Dendritic cell treated with granulocyte-macrophage colony-stimulating factor and Interleukin-4, amounts not matched to agents 40 ng/mL and 50 ng/mL, for 4 days (primary cell): Measurements from ENCODE around the gene TREML2.
"Not testable (repeated sequence)": the region's sequence is repeated elsewhere in the genome, so short reads cannot be mapped to it uniquely, and the experiment has no call there.

ENCODE experiments used
- H3K27ac Mint-ChIP-seq: one replicate; pipeline ENCODE4 v1.8.0; 2022; ENCODE audit warnings: mild to moderate bottlenecking, mixed read lengths
- H3K27me3 Mint-ChIP-seq: one replicate; pipeline ENCODE4 v1.8.0; 2022; ENCODE audit warnings: mild to moderate bottlenecking, mixed read lengths
- H3K36me3 Mint-ChIP-seq: one replicate; pipeline ENCODE4 v1.8.0; 2022; ENCODE audit warnings: low read depth, mixed read lengths
- H3K4me1 Mint-ChIP-seq: one replicate; pipeline ENCODE4 v1.8.0; 2022; ENCODE audit warnings: low read depth, mixed read lengths
- H3K4me3 Mint-ChIP-seq: one replicate; pipeline ENCODE4 v1.8.0; 2022; ENCODE audit warnings: mild to moderate bottlenecking, moderate library complexity, mixed read lengths
- H3K9me3 Mint-ChIP-seq: one replicate; pipeline ENCODE4 v1.8.0; 2022; ENCODE audit warnings: mixed read lengths
- intact Hi-C: fragments of 100-400 bp; cut with micrococcal nuclease; formaldehyde crosslinking; loops from one replicate; pipeline ENCODE4 v1.15.0; 2022

Gene TREML2, protein sequence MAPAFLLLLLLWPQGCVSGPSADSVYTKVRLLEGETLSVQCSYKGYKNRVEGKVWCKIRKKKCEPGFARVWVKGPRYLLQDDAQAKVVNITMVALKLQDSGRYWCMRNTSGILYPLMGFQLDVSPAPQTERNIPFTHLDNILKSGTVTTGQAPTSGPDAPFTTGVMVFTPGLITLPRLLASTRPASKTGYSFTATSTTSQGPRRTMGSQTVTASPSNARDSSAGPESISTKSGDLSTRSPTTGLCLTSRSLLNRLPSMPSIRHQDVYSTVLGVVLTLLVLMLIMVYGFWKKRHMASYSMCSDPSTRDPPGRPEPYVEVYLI

DNA sequence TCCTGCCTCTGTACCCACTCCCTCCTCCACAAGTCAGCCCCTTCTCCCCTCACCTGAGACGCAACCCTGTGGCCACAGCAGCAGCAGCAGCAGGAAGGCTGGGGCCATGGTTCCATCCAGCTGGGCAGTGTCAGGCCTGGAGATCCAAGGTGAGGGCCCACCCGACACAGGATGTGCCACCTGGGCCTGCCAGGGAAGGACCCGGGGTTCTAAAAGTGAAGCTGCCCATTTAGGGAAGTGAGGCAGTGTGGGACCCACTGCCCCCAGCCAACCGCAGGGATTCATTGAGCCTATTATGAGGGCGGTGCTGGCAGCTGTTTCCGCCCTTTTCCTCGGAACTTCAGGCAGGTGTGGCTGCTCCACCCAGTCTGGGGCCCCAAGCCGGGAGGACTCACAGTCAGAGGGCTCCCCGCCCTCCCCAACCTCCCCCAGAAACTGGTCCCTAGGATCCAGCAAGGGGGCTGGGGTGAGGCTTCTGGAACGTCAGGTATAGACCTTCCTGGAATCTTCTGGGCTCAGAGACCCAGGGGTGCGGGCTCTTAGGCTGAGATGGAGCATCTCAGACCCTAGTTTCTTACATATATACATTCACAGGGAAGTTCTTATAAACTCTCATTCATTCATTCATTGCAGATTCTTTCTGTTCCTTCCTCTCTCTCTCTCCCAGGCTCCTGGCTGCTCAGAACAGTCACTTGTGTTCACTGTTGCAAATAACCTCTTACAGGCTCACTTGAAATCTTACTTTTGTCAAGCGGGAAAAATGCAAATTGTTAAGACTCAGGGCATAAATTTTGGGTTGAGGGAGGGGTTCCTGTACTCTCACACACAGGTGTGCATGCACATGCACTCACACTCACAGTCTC lies at the start of gene TREML2:
TSS of gene TREML2 (minus strand) at position 249 of the 863 bp plus-strand sequence. CDS start at position 108, 141 bp downstream.
- Mint-ChIP-seq H3K9me3 (no peaks in the 10 kb centered on the region), H3K27me3 (peaks cover 2% of the 10 kb centered on the region), H3K4me3 (peak within 1 kb of the TSS; percentile 49), H3K4me1 (peaks cover 64% of the 10 kb centered on the region), H3K36me3 (peaks cover 16% of the 10 kb centered on the region), H3K27ac (peak within 1 kb of the TSS; percentile 69)
- intact Hi-C loops = no loop called here

DNA sequence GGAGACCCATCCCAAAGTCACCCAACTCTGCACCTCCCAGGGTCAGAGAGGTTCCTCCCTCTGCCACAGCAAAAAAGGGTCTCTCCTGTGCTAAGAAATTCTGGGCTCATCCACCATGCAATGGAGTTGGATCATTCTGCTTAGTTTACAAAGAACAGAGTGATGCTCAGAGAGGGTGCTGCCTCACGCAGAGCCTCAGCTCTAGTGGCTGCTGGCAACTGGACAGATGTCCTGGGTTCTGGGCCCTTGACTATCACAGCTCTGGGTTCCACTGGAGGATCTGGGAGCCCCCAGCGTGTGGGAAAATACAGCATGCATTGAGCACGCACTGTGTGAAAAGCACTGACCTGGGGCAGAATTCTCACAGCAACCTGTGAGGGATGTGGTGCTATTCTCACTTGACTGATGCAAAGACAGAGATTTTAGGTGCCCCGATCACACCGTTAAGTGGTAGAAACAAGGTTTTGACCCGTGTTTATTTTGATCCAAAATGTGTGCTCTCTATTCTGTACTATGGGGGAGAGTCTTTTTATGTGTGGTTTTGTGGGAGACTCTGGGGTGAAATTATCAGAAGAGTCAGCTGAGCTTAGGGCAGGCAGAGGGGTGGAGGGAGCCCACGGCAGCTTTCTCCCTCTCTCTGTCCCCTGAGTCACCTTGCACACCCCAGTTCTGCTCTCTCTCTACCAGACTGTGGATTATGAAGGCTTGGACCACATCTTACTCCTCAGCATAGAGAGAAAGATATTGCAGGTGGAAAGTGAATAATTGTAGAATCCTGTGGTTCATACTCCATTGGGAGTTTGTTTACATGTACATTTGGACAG lies 47.1 kb upstream of the TREML2 start:
- no peak overlapping the region for H3K27ac Mint-ChIP-seq
- H3K4me3 Mint-ChIP-seq = no peak overlapping the region
- no peaks in the 10 kb centered on the region for H3K27me3 Mint-ChIP-seq
- H3K36me3 Mint-ChIP-seq = no peaks in the 10 kb centered on the region
- peaks cover 14% of the 10 kb centered on the region for H3K4me1 Mint-ChIP-seq
- intact Hi-C loops = no loop called here
- no peaks in the 10 kb centered on the region for H3K9me3 Mint-ChIP-seq

- H3K9me3 Mint-ChIP-seq = no peaks in the 10 kb centered on the region
- no peak overlapping the region for H3K4me3 Mint-ChIP-seq
- H3K27ac Mint-ChIP-seq = no peak overlapping the region
- intact Hi-C loops = no loop called here
- H3K4me1 Mint-ChIP-seq = peaks cover 6% of the 10 kb centered on the region
- peaks cover 3% of the 10 kb centered on the region for H3K27me3 Mint-ChIP-seq
- H3K36me3 Mint-ChIP-seq = no peaks in the 10 kb centered on the region
Observed at GRCh38 chr6:41247288-41247865, 46.4 kb upstream of the TREML2 start.

DNA sequence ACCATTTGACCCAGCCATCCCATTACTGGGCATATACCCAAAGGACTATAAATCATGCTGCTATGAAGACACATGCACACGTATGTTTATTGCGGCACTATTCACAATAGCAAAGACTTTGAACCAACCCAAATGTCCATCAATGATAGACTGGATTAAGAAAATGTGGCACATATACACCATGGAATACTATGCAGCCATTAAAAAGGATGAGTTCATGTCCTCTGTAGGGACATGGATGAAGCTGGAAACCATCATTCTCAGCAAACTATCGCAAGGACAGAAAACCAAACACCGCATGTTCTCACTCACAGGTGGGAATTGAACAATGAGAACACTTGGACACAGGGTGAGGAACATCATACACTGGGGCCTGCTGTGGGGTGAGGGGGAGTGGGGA lies 45.6 kb upstream of the TREML2 start:
- intact Hi-C loops, H3K27me3 Mint-ChIP-seq, H3K9me3 Mint-ChIP-seq, H3K4me1 Mint-ChIP-seq, H3K27ac Mint-ChIP-seq, H3K4me3 Mint-ChIP-seq, H3K36me3 Mint-ChIP-seq: not testable (repeated sequence)

DNA sequence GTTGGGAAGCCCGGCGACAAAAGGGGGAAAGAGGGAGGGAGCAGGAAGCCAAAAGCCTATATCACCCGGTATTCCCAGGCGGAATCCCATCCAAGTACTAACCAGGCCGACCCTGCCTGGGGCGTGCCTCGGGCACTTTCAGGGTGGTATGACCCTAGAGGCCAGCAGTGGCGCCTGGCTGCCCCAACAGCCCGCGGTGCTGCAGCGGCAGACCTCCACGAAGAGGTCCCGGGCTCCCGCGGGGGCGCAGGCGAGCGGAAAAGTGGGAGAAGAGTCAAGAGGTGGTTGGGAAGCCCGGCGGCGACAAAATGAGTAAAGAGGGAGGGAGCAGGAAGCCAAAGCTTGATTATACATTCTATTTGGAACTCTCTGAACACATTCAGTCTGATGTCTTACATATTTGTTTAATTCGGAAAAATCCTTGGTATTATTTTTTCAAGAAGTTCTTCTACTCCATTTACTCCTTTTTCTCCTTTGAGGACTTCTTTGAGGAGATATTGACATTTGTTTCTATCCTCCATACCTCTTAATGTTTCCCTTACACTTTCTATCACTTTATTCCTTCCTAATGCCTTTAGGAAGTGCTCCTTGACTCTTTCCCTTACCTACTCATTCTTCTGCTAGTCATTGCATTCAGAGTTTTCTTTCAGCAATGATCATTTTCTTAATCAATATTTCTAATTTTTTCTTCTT lies 38.7 kb upstream of the TREML2 start:
- no peaks in the 10 kb centered on the region for H3K9me3 Mint-ChIP-seq
- H3K27me3 Mint-ChIP-seq = peaks cover 33% of the 10 kb centered on the region
- H3K27ac Mint-ChIP-seq = no peak overlapping the region
- no peaks in the 10 kb centered on the region for H3K36me3 Mint-ChIP-seq
- intact Hi-C loops = no loop called here
- no peak overlapping the region for H3K4me3 Mint-ChIP-seq
- peaks cover 8% of the 10 kb centered on the region for H3K4me1 Mint-ChIP-seq

GRCh38 chr6:41237128-41237527 lies 36.2 kb upstream of the TREML2 start:
- H3K4me3 Mint-ChIP-seq = no peak overlapping the region
- H3K4me1 Mint-ChIP-seq = peaks cover 8% of the 10 kb centered on the region
- peaks cover 30% of the 10 kb centered on the region for H3K27me3 Mint-ChIP-seq
- H3K36me3 Mint-ChIP-seq = no peaks in the 10 kb centered on the region
- no peak overlapping the region for H3K27ac Mint-ChIP-seq
- intact Hi-C loops = no loop called here
- no peaks in the 10 kb centered on the region for H3K9me3 Mint-ChIP-seq

- no peaks in the 10 kb centered on the region for H3K36me3 Mint-ChIP-seq
- intact Hi-C loops = no loop called here
- H3K27ac Mint-ChIP-seq = no peak overlapping the region
- no peak overlapping the region for H3K4me3 Mint-ChIP-seq
- H3K9me3 Mint-ChIP-seq = no peaks in the 10 kb centered on the region
- H3K4me1 Mint-ChIP-seq = peaks cover 8% of the 10 kb centered on the region
- H3K27me3 Mint-ChIP-seq = peaks cover 30% of the 10 kb centered on the region
Observed at GRCh38 chr6:41236276-41236675, 35.3 kb upstream of the TREML2 start.

- Mint-ChIP-seq H3K4me3 (no peak overlapping the region), H3K9me3 (no peaks in the 10 kb centered on the region), H3K27me3 (peaks cover 9% of the 10 kb centered on the region), H3K4me1 (peaks cover 17% of the 10 kb centered on the region), H3K27ac (no peak overlapping the region), H3K36me3 (no peaks in the 10 kb centered on the region)
- intact Hi-C loops = no loop called here
Observed at GRCh38 chr6:41232667-41233066, 31.7 kb upstream of the TREML2 start.

- H3K4me1 Mint-ChIP-seq = peaks cover 20% of the 10 kb centered on the region
- H3K27me3 Mint-ChIP-seq = peaks cover 2% of the 10 kb centered on the region
- H3K4me3 Mint-ChIP-seq = no peak overlapping the region
- no peak overlapping the region for H3K27ac Mint-ChIP-seq
- intact Hi-C loops = no loop called here
- H3K36me3 Mint-ChIP-seq = no peaks in the 10 kb centered on the region
- H3K9me3 Mint-ChIP-seq = no peaks in the 10 kb centered on the region
Observed at GRCh38 chr6:41231246-41231645, 30.3 kb upstream of the TREML2 start.

GRCh38 chr6:41229721-41230120 lies 28.8 kb upstream of the TREML2 start:
- intact Hi-C loops = loop anchor here (10.0 kb wide), 1 partner anchor 85 kb away; no protein-coding TSS in a partner anchor
- Mint-ChIP-seq H3K4me1 (peaks cover 26% of the 10 kb centered on the region), H3K36me3 (no peaks in the 10 kb centered on the region), H3K9me3 (no peaks in the 10 kb centered on the region), H3K4me3 (no peak overlapping the region), H3K27ac (no peak overlapping the region), H3K27me3 (peaks cover 2% of the 10 kb centered on the region)

DNA sequence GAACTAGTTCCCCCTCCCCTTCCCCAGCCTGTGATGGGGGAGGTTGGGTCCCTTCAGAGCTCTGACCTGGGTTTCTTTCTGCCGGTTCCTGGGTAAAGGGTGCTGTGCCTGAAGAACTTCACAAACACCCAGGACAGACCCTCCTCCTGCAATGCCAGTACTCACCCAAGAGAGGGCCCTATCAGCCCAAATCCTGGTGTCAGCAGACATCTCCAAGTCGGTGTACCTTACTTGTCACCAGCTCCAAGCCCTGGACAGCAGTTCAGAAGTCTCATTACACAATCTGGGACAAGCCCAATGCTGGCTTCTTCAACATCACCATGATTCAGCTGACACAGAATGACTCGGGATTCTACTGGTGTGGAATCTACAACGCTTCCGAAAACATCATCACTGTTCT lies 27.7 kb upstream of the TREML2 start:
- H3K4me1 Mint-ChIP-seq = peaks cover 29% of the 10 kb centered on the region
- intact Hi-C loops = loop anchor here (10.0 kb wide), 1 partner anchor 86 kb away; no protein-coding TSS in a partner anchor
- H3K9me3 Mint-ChIP-seq = no peaks in the 10 kb centered on the region
- H3K27ac Mint-ChIP-seq = no peak overlapping the region
- no peak overlapping the region for H3K4me3 Mint-ChIP-seq
- H3K36me3 Mint-ChIP-seq = no peaks in the 10 kb centered on the region
- H3K27me3 Mint-ChIP-seq = peaks cover 5% of the 10 kb centered on the region

DNA sequence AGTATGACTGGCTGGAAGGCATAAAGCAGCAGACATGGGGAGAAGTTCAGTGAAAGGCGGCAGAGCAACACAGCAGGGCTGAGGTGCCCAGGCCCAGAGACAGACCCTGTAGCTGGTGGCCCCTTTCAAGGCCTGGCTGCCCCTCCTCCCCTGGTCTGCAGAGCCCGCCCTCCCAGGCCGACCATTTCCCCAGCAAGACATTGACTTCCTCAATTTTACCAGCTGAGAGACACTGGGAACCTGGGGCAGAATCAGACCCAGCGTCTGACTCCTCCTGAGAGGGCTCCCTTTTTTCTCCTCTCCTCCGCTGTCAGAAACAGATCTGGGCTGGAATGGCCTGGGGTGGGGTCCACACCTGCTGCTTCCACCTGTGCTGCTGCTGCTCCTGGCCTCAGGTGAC lies 27.1 kb upstream of the TREML2 start, which contains the start of gene TREML4:
TSS of gene TREML4 (plus strand) at position 254 of the 400 bp plus-strand sequence. CDS start at position 333, 79 bp downstream.
- peaks cover 29% of the 10 kb centered on the region for H3K4me1 Mint-ChIP-seq
- no peak within 1 kb of the TSS for H3K4me3 Mint-ChIP-seq
- no peaks in the 10 kb centered on the region for H3K36me3 Mint-ChIP-seq
- no peak within 1 kb of the TSS for H3K27ac Mint-ChIP-seq
- H3K9me3 Mint-ChIP-seq = no peaks in the 10 kb centered on the region
- H3K27me3 Mint-ChIP-seq = peaks cover 5% of the 10 kb centered on the region
- intact Hi-C loops = loop anchor here (10.0 kb wide), 1 partner anchor 87 kb away; no protein-coding TSS in a partner anchor

DNA sequence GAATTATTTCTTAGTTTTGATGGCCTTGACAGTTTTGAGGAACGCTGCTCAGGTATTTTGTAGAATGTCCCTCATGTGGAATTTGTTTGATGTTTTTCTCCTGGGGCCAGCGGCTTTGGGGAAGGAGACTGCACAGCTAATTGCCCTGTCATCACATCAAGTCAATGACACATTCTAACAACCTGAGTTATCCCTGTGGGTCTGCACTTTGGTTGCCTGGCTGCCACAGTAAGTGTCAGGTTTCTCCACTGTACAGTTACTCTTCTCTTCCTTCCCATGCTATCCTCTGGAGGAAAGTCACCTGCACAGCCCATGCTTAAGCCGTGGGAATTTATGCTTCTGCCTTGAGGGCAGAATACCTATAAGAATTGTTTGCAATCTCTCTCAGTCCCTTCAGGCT lies 25.8 kb upstream of the TREML2 start:
- Mint-ChIP-seq H3K9me3 (no peaks in the 10 kb centered on the region), H3K4me3 (no peak overlapping the region), H3K27me3 (peaks cover 5% of the 10 kb centered on the region), H3K36me3 (no peaks in the 10 kb centered on the region), H3K4me1 (peaks cover 38% of the 10 kb centered on the region), H3K27ac (no peak overlapping the region)
- intact Hi-C loops = loop anchor here (10.0 kb wide), 1 partner anchor 88 kb away; no protein-coding TSS in a partner anchor
